ENCODE results near the gene SMIM36.

Gene SMIM36

DNA sequence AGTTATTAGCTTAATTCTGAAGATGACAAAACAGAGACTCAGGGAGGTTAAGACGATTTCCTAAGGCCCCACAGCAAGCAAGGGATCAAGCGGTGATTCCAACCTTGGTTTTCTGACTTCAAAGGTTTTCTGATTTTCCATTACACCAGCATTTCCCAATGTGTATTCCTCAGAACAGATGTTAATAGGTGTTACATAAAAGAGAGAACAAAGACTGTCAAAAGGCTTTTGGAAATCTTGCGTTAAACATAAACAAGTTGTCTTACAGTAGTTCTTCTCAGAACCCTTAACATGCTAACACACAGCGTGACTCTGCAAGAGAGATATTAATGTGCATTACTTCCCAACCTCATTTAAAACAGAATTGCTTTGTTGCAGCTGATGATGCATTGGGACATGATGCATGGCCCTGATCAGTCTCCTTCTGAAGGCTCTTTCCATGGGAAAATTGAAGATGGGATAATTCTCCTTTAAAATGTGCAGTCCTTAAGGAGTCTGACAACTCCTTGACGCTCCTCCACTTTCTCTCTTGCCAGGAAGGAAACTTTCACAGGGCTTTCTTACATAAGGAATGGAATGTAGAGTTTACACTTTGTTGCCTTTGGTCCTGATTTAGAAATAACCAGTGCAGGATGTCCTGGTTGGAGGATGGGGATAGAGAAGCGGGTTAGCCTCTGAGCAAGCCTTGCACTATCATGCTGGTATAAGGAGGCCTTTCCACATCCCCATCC is 68.1 kb downstream of the SMIM36 start:
- H3K36me3 ChIP-seq (ENCODE audit: insufficient read depth, low read length) = no peaks in the 10 kb centered on the region
- H3K4me1 ChIP-seq (ENCODE audit: insufficient read depth, low read length) = peaks cover 23% of the 10 kb centered on the region
- H3K27me3 ChIP-seq (ENCODE audit: insufficient read depth, low read length) = no peaks in the 10 kb centered on the region
- H3K9me3 ChIP-seq (ENCODE audit: insufficient read depth, low read depth, low read length) = no peaks in the 10 kb centered on the region
- H3K27ac ChIP-seq (ENCODE audit: low read depth, low read length) = no peak overlapping the region
- no peak overlapping the region for H3K9ac ChIP-seq (ENCODE audit: low read depth, low read length)
- WGBS = 93% methylated on average over 6 of the region's 6 CpGs
- no peak overlapping the region for H3K4me3 ChIP-seq (ENCODE audit: low read length)

DNA sequence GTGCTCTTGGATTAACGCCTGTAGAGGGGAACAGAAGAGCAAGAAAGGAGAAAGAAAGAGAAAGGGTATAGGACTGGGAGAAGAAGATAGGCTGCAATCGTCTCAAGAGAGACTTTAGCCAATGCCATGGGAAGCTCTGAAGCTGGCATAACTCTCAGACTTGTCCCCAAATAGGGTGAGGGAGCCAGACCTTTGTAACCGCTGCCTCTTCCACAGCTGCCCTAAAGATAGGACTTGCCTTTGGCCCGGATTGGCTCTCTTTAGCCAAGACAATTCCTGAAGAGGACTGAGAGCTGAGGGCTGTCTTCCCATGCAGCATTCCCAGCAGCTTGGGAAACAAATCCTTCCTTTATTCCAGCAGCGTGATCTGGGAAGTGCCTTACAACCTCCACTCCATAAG is 68.8 kb downstream of the SMIM36 start:
- H3K4me1 ChIP-seq (ENCODE audit: insufficient read depth, low read length) = peaks cover 26% of the 10 kb centered on the region
- H3K27ac ChIP-seq (ENCODE audit: low read depth, low read length) = no peak overlapping the region
- H3K36me3 ChIP-seq (ENCODE audit: insufficient read depth, low read length) = no peaks in the 10 kb centered on the region
- no peak overlapping the region for H3K9ac ChIP-seq (ENCODE audit: low read depth, low read length)
- 87% methylated on average over 5 of the region's 5 CpGs for WGBS
- no peaks in the 10 kb centered on the region for H3K9me3 ChIP-seq (ENCODE audit: insufficient read depth, low read depth, low read length)
- H3K27me3 ChIP-seq (ENCODE audit: insufficient read depth, low read length) = no peaks in the 10 kb centered on the region
- no peak overlapping the region for H3K4me3 ChIP-seq (ENCODE audit: low read length)

DNA sequence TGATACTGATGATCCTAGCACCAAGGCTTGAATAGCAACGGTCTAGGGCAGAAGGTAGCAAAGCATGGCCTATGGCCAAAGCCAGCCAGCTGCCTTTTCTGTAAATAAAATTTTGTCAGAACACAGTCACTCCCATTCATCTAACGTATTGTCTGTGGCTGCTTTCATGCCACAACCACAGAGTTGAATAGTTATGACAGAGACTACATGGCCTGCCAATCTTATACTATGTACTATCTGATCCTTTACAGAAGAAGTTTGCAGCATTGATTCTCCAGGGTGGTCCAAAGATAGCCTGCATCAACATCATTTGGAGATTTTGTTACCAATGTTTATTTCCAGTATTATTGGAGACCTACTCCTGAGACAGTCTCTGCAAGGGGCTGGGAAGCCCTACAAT is 69.7 kb downstream of the SMIM36 start:
- H3K9me3 ChIP-seq (ENCODE audit: insufficient read depth, low read depth, low read length) = no peaks in the 10 kb centered on the region
- no peaks in the 10 kb centered on the region for H3K36me3 ChIP-seq (ENCODE audit: insufficient read depth, low read length)
- peaks cover 30% of the 10 kb centered on the region for H3K4me1 ChIP-seq (ENCODE audit: insufficient read depth, low read length)
- 95% methylated on average over 2 of the region's 2 CpGs for WGBS
- no peaks in the 10 kb centered on the region for H3K27me3 ChIP-seq (ENCODE audit: insufficient read depth, low read length)
- H3K27ac ChIP-seq (ENCODE audit: low read depth, low read length) = no peak overlapping the region
- no peak overlapping the region for H3K4me3 ChIP-seq (ENCODE audit: low read length)
- H3K9ac ChIP-seq (ENCODE audit: low read depth, low read length) = no peak overlapping the region

DNA sequence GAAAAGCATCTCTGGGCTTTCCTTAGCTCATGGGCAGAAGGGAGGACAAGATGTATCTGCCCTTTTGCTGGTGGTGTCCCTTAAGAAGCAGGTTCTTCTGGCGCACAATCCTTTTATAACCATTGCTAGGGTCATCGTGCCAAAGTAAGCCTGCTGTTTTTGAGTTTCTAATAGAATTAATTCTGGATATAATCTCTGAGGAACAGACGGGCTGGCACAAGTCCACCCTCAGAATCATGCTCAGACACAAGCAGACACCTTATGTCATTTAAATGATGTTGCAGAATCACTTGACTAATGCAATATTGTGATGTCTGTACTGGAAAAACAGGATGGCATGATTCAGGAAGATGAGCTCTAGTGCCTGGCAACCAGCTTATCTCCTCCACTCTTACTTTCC is 70.9 kb downstream of the SMIM36 start:
- no peaks in the 10 kb centered on the region for H3K27me3 ChIP-seq (ENCODE audit: insufficient read depth, low read length)
- no peaks in the 10 kb centered on the region for H3K9me3 ChIP-seq (ENCODE audit: insufficient read depth, low read depth, low read length)
- no peak overlapping the region for H3K9ac ChIP-seq (ENCODE audit: low read depth, low read length)
- no peaks in the 10 kb centered on the region for H3K36me3 ChIP-seq (ENCODE audit: insufficient read depth, low read length)
- WGBS = 86% methylated on average over 2 of the region's 3 CpGs
- H3K27ac ChIP-seq (ENCODE audit: low read depth, low read length) = no peak overlapping the region
- H3K4me3 ChIP-seq (ENCODE audit: low read length) = no peak overlapping the region
- H3K4me1 ChIP-seq (ENCODE audit: insufficient read depth, low read length) = peaks cover 30% of the 10 kb centered on the region

DNA sequence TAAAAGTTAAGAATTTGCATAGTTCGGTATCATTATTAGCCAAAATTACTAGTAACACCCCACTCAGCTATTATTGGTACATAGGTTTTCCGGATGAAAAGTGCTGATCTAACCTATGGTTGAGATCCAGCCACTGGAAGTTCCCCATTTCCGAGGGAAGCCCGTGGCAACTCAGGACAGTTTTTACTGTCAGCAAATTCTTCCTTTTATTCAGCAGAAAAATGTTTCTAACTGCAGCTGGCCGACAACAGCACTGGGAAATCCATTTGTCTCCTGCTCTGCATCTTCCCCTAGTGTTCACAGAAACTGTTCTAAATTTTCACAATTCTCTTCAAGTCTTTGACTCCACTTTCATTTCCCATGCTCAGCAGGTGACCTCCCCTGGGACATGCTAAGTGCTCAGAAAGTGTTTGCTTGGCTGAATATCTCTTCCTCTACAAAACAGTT is 74.1 kb downstream of the SMIM36 start:
- Histone ChIP-seq H3K4me3 (ENCODE audit: low read length) (no peak overlapping the region), H3K27me3 (ENCODE audit: insufficient read depth, low read length) (no peaks in the 10 kb centered on the region), H3K27ac (ENCODE audit: low read depth, low read length) (no peak overlapping the region), H3K9ac (ENCODE audit: low read depth, low read length) (no peak overlapping the region), H3K4me1 (ENCODE audit: insufficient read depth, low read length) (peaks cover 15% of the 10 kb centered on the region), H3K9me3 (ENCODE audit: insufficient read depth, low read depth, low read length) (no peaks in the 10 kb centered on the region), H3K36me3 (ENCODE audit: insufficient read depth, low read length) (no peaks in the 10 kb centered on the region)
- 85% methylated on average over 5 of the region's 5 CpGs for WGBS

DNA sequence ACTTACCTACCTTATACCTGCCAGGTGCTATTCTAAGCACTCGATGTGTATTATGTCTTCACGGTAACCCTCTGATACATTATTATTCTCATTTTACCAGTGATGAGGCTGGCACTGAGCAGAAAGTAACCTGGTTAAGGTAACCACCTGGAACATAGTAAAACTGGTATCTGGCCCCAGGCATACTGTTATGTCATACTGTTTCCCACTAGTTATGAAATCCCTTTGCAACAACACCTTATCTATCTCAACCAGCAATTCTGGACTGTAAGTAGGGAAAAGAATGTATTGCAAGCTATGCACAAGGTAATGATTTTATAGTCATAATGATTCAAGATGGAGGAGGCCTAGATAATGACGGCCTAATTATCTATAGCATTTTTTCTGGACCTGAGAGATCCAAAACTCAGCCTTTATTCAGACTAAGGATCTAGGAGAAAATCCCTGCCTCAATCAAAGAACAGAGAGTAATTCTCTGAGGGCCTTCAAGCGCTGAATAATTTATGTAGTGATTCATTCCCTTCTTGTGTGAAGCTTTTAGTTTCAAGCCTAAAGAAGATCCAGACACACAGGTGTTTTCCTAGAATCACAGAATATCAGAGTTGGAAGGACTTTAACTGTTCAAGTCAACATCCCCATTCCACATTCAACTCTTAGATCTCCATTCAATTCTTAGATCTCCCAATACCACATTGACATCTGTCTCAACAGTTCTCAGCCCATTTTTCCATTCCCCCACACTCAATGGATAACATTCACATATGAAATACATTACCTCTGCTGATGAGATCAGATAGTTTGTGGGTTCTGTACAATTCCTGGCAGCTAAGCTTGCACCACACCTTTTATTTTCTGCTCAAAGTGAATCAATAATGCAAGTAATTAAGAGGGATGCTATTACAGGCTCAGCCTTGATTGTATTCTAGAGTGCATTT is 74.8 kb downstream of the SMIM36 start:
- Histone ChIP-seq H3K4me3 (ENCODE audit: low read length) (no peak overlapping the region), H3K27me3 (ENCODE audit: insufficient read depth, low read length) (no peaks in the 10 kb centered on the region), H3K4me1 (ENCODE audit: insufficient read depth, low read length) (peaks cover 15% of the 10 kb centered on the region), H3K9ac (ENCODE audit: low read depth, low read length) (no peak overlapping the region), H3K9me3 (ENCODE audit: insufficient read depth, low read depth, low read length) (no peaks in the 10 kb centered on the region), H3K36me3 (ENCODE audit: insufficient read depth, low read length) (no peaks in the 10 kb centered on the region), H3K27ac (ENCODE audit: low read depth, low read length) (no peak overlapping the region)
- WGBS = 96% methylated on average over 4 of the region's 4 CpGs

DNA sequence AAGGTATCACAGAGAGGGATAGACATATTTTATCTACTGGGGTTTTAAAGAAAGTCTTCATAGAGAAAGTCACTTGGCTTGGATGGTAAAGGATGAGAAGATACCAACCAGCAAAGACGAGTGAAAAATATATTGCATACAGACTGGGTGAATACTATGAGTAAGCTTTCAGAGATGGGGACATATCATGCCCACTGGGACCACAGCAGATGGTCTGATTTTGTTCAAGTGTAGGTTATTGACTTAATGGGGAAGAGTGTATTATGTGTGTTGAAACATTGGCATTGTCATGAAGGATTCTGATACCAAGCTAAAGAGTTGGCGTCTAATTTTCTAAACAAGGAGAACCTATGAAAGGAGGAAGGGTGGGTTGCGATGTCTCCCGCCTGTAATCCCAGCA is 75.8 kb downstream of the SMIM36 start:
- Histone ChIP-seq H3K27ac (ENCODE audit: low read depth, low read length) (no peak overlapping the region), H3K27me3 (ENCODE audit: insufficient read depth, low read length) (no peaks in the 10 kb centered on the region), H3K36me3 (ENCODE audit: insufficient read depth, low read length) (no peaks in the 10 kb centered on the region), H3K9me3 (ENCODE audit: insufficient read depth, low read depth, low read length) (no peaks in the 10 kb centered on the region), H3K9ac (ENCODE audit: low read depth, low read length) (no peak overlapping the region), H3K4me1 (ENCODE audit: insufficient read depth, low read length) (peaks cover 15% of the 10 kb centered on the region), H3K4me3 (ENCODE audit: low read length) (no peak overlapping the region)
- WGBS = 84% methylated on average over 4 of the region's 4 CpGs

DNA sequence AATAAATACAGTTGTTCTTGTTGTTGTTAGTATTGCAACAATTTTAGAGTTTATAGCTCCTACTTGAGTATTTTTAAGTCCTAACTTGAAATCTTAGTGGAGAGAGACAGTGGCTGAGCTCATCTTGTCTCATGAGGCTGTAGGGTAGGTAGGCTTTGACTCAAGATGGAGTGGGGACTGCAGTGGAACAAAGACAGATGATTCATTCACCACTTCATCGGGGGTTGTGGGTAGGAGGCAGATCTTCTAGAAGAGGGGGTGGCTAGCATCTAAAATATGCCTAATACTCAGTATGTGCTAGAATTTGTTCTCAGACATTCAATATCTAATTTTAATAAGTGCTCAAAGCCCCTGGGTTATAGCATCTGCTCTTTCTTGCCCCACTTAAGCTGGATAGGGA is 76.5 kb downstream of the SMIM36 start:
- no peak overlapping the region for H3K4me3 ChIP-seq (ENCODE audit: low read length)
- no peaks in the 10 kb centered on the region for H3K9me3 ChIP-seq (ENCODE audit: insufficient read depth, low read depth, low read length)
- 89% methylated on average over 1 of the region's 1 CpG for WGBS
- H3K4me1 ChIP-seq (ENCODE audit: insufficient read depth, low read length) = peaks cover 15% of the 10 kb centered on the region
- H3K9ac ChIP-seq (ENCODE audit: low read depth, low read length) = no peak overlapping the region
- H3K27me3 ChIP-seq (ENCODE audit: insufficient read depth, low read length) = no peaks in the 10 kb centered on the region
- no peaks in the 10 kb centered on the region for H3K36me3 ChIP-seq (ENCODE audit: insufficient read depth, low read length)
- H3K27ac ChIP-seq (ENCODE audit: low read depth, low read length) = no peak overlapping the region

DNA sequence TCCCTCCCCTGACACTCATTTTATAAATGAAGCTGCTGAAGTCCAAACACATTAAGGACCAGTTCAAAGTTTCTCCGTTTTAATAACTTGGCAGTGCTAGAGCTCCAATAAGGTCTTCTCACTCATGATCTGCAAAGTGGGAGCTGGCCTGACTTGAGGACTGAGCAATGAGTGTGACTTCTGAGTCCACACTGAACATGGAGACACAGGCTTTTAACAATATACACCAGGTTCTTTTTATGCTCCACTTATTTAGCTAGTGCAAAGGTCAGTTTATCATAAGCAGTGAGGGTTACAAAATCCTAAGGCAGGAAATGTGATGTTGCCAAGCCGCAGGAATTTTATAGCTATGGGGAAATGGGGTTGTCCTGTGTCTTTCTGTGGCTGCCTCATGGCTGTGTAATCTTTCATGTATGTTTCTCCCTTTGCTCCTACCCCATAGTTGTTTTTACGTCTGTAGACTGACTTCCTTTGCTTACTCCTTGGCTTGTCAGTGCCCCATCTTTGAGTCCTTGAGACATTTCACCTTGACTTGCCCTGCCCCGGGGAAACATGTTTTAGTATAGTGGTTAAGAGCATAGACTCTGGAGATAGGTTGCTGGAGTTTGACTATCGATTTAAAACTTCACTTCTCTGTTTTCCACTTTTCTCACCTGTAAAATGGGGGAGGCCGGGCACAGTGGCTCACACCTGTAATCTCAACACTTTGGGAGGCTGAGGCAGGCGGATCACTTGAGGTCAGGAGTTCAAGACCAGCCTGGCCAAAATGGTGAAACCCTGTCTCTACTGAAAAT is 77.4 kb downstream of the SMIM36 start:
- H3K9ac ChIP-seq (ENCODE audit: low read depth, low read length) = no peak overlapping the region
- H3K27ac ChIP-seq (ENCODE audit: low read depth, low read length) = no peak overlapping the region
- WGBS = 97% methylated on average over 7 of the region's 7 CpGs
- H3K36me3 ChIP-seq (ENCODE audit: insufficient read depth, low read length) = no peaks in the 10 kb centered on the region
- no peaks in the 10 kb centered on the region for H3K27me3 ChIP-seq (ENCODE audit: insufficient read depth, low read length)
- no peaks in the 10 kb centered on the region for H3K9me3 ChIP-seq (ENCODE audit: insufficient read depth, low read depth, low read length)
- H3K4me1 ChIP-seq (ENCODE audit: insufficient read depth, low read length) = peaks cover 9% of the 10 kb centered on the region; the same call in 1 of the 2 replicates
- no peak overlapping the region for H3K4me3 ChIP-seq (ENCODE audit: low read length)

DNA sequence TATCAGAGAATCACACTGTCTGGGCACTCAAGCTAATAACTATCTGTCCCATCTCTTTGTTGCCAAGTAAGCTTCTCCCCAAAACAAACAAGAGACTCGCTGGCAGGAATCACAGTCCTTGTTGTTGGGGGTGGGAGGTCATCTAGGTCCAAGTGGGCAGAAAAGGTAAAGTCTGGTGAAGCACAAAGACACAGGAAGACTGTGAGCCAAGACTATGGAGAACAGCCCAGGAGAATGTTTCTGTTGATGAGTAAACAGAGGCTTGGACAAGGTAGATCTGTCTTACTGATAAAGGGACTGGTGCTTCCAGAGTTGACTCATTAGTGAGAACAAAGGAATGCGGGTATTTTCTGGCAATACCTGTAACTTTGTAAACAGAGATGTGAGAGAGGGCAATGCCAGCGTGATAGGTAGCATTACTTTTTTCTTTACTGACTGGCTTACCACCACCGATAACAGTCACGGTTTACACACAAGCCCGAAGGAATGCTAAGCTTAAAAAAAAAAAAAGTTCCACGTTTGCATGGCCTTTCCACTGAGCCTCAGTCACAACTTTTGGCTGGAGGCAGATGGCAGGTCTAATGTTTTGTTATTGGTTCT is 78.1 kb downstream of the SMIM36 start:
- Histone ChIP-seq H3K9me3 (ENCODE audit: insufficient read depth, low read depth, low read length) (no peaks in the 10 kb centered on the region), H3K27me3 (ENCODE audit: insufficient read depth, low read length) (no peaks in the 10 kb centered on the region), H3K36me3 (ENCODE audit: insufficient read depth, low read length) (no peaks in the 10 kb centered on the region), H3K4me3 (ENCODE audit: low read length) (no peak overlapping the region), H3K9ac (ENCODE audit: low read depth, low read length) (no peak overlapping the region), H3K27ac (ENCODE audit: low read depth, low read length) (no peak overlapping the region), H3K4me1 (ENCODE audit: insufficient read depth, low read length) (peaks cover 9% of the 10 kb centered on the region; the same call in 1 of the 2 replicates)
- WGBS = 72% methylated on average over 7 of the region's 7 CpGs

Measured in HUES64 (cell line).